ENCODE results near the gene C2CD3. TPM values are rescaled to one million over a fixed set of nuclear protein-coding genes. Genes with fewer than 3 reads are reported as not detected.
A peak's percentile ranks its signal among the peaks of the same experiment; 100 is the strongest.

Gene C2CD3
- total and polyA plus RNA-seq, 7 donors, result 5.1 to 14.4 (median 9.7) TPM

- DNase-seq (peak in 1 of 2 donors; percentile 78), ATAC-seq (peak; percentile 63 to 82 (median 80))
- Histone ChIP-seq H3K4me1 (peaks cover 55% of the 10 kb centered on the region), H3K36me3 (ENCODE audit: insufficient read depth in 1 of 2, low read depth in 1 of 2) (peaks cover 0 to 41% of the 10 kb centered on the region in 2 donors), H3K9me3 (no peaks in the 10 kb centered on the region), H3K27me3 (ENCODE audit: insufficient read depth in 3 of 3, low read length in 2 of 3) (no peaks in the 10 kb centered on the region), H3K27ac (peak overlapping the region; percentile 98), H3K4me3 (peak overlapping the region; percentile 75)
- TF ChIP-seq CTCF (IDR thresholded peaks at IDR 0.05), result no peak
- WGBS, 3 donors, result 40 to 50% (median 46%) methylated on average over 6 of the region's 6 CpGs
- intact Hi-C loops (cut with DNase I), result loop anchor here in 1 of 2 donors (1.0 kb wide), 1 partner anchor 25 kb away; no protein-coding TSS in a partner anchor
Observed at GRCh38 chr11:74007691-74008372, 163.0 kb downstream of the C2CD3 start.

- no peak for TF ChIP-seq CTCF (IDR thresholded peaks at IDR 0.05)
- Histone ChIP-seq H3K9me3 (no peaks in the 10 kb centered on the region), H3K27me3 (ENCODE audit: insufficient read depth in 3 of 3, low read length in 2 of 3) (no peaks in the 10 kb centered on the region), H3K4me1 (peaks cover 65% of the 10 kb centered on the region), H3K27ac (peak overlapping the region; percentile 98), H3K4me3 (peak overlapping the region; percentile 75), H3K36me3 (ENCODE audit: insufficient read depth in 1 of 2, low read depth in 1 of 2) (peaks cover 0 to 51% of the 10 kb centered on the region in 2 donors)
- WGBS, 3 donors, result 29 to 44% (median 31%) methylated on average over 7 of the region's 7 CpGs
- no peak for ATAC-seq
- intact Hi-C loops (cut with DNase I), result no loop called here
- no peak for DNase-seq
Observed at GRCh38 chr11:74006743-74007304, 164.0 kb downstream of the C2CD3 start.

DNA sequence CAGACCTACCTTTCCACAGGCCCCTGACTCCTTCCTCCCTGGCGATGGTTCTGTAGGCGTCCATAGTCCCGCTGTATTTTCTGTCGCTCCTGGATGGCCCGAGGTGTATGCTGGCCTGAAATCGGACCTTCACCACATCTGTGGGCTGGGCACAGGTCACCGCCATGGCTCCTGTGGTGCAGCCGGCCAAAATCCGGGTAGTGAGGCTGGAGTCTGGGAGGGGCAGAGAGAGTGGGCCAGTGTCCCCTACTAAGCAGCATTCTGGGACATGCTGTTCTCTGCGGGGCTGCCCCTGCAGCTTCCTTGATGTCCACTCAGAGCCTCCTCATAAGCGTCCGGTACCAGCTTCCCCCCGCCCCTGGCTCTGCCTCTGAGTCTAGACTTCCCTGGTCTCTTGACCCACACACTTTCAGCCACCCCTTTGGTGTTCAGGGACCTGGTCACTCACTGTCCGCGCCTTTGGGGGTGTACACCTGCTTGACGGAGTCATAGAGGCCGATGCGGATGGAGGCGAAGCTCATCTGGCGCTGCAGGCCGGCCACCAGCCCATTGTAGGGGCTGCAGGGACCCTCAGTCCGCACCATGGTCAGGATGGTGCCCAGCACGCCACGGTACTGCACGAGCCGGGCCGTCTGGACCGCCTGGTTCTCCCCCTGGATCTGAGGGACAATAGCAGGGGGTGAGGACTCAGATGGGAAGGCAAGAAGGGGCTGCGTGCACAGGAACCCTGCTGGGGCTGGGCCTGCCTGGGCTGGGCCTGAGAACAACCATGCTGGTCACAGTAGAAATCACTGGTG, 164.9 kb downstream of the C2CD3 start:
- H3K27ac ChIP-seq, result peak overlapping the region; percentile 98
- WGBS, 3 donors, result 61 to 87% (median 78%) methylated on average over 26 to 29 of the region's 29 CpGs
- no peak for TF ChIP-seq CTCF (IDR thresholded peaks at IDR 0.05)
- intact Hi-C loops (cut with DNase I), result no loop called here
- DNase-seq (peak in 1 of 2 donors; percentile 76), ATAC-seq (peak in 2 of 4 donors; percentile 25 to 31)
- no peaks in the 10 kb centered on the region for H3K27me3 ChIP-seq (ENCODE audit: insufficient read depth in 3 of 3, low read length in 2 of 3)
- peaks cover 0 to 60% of the 10 kb centered on the region in 2 donors for H3K36me3 ChIP-seq (ENCODE audit: insufficient read depth in 1 of 2, low read depth in 1 of 2)
- no peaks in the 10 kb centered on the region for H3K9me3 ChIP-seq
- H3K4me3 ChIP-seq, result peak overlapping the region; percentile 75
- peaks cover 64% of the 10 kb centered on the region for H3K4me1 ChIP-seq

GRCh38 chr11:74004759-74005615, 165.8 kb downstream of the C2CD3 start:
- Histone ChIP-seq H3K27ac (peak overlapping the region; percentile 98), H3K27me3 (ENCODE audit: insufficient read depth in 3 of 3, low read length in 2 of 3) (no peaks in the 10 kb centered on the region), H3K9me3 (no peaks in the 10 kb centered on the region), H3K4me3 (peak overlapping the region; percentile 75), H3K4me1 (peaks cover 54% of the 10 kb centered on the region), H3K36me3 (ENCODE audit: insufficient read depth in 1 of 2, low read depth in 1 of 2) (peaks cover 0 to 68% of the 10 kb centered on the region in 2 donors)
- no peak for DNase-seq
- TF ChIP-seq CTCF (IDR thresholded peaks at IDR 0.05), result no peak
- 57 to 72% (median 65%) methylated on average over 11 of the region's 11 CpGs for WGBS, 3 donors
- no peak for ATAC-seq
- intact Hi-C loops (cut with DNase I), result no loop called here
